Activated CD4-positive, alpha-beta T cell treated with anti-CD3 and anti-CD28 coated beads for 36 hours (primary cell): Measurements from ENCODE around the gene CDCP2. TPM values are rescaled to one million over a fixed set of nuclear protein-coding genes. Genes with fewer than 3 reads are reported as not detected.
"Not testable (repeated sequence)": the region's sequence is repeated elsewhere in the genome, so short reads cannot be mapped to it uniquely, and the experiment has no call there.

Experiments
- ATAC-seq: fragments of 200-7000 bp; cut with Tn5 transposase; one replicate; pipeline ENCODE4 v1.10.0; 2021; ENCODE audit warnings: mild to moderate bottlenecking, moderate library complexity
- CTCF ChIA-PET: fragments of 350-600 bp; sonication (Branson Sonifier 250); formaldehyde crosslinking; loops from one replicate; lab custom pipeline; 2021; ENCODE audit warnings: antibody characterized with exemption; lab: Charles Lee
- POLR2A ChIA-PET: fragments of 350-600 bp; sonication (Branson Sonifier 250); formaldehyde crosslinking; loops from one replicate; lab custom pipeline; 2021; ENCODE audit warnings: antibody characterized with exemption, inconsistent platforms; lab: Charles Lee
- DNase-seq: peaks from one replicate; pipeline ENCODE4 v3.0.0-alpha.2; 2020
- H3K27ac Mint-ChIP-seq: one replicate; pipeline ENCODE4 v1.8.0; 2021; ENCODE audit warnings: mixed read lengths
- H3K27me3 Mint-ChIP-seq: one replicate; pipeline ENCODE4 v1.8.0; 2021; ENCODE audit warnings: mixed read lengths
- H3K36me3 Mint-ChIP-seq: one replicate; pipeline ENCODE4 v1.8.0; 2021; ENCODE audit warnings: low read depth, mixed read lengths
- H3K4me1 Mint-ChIP-seq: one replicate; pipeline ENCODE4 v1.8.0; 2021; ENCODE audit warnings: mixed read lengths
- H3K4me3 Mint-ChIP-seq: one replicate; pipeline ENCODE4 v1.8.0; 2021; ENCODE audit warnings: mild to moderate bottlenecking, moderate library complexity, mixed read lengths
- H3K9me3 Mint-ChIP-seq: one replicate; pipeline ENCODE4 v1.8.0; 2021; ENCODE audit warnings: low read depth, mixed read lengths
- intact Hi-C, 2 experiments: fragments of 100-400 bp; cut with DNase I in 1 of 2; cut with micrococcal nuclease in 1 of 2; formaldehyde crosslinking; loops; one replicate each; pipeline versions ENCODE4 v1.14.2 to v1.15.1; 2022 to 2024; cut with DNase I, micrococcal nuclease
- total RNA-seq, 2 experiments: library from RNA; stranded (reverse); gene quantifications; one replicate each; pipeline ENCODE4 v1.2.3, GENCODE V29; 2021

The CDCP2 gene
- total RNA-seq, 2 experiments from 2014 or later, result not detected

DNA sequence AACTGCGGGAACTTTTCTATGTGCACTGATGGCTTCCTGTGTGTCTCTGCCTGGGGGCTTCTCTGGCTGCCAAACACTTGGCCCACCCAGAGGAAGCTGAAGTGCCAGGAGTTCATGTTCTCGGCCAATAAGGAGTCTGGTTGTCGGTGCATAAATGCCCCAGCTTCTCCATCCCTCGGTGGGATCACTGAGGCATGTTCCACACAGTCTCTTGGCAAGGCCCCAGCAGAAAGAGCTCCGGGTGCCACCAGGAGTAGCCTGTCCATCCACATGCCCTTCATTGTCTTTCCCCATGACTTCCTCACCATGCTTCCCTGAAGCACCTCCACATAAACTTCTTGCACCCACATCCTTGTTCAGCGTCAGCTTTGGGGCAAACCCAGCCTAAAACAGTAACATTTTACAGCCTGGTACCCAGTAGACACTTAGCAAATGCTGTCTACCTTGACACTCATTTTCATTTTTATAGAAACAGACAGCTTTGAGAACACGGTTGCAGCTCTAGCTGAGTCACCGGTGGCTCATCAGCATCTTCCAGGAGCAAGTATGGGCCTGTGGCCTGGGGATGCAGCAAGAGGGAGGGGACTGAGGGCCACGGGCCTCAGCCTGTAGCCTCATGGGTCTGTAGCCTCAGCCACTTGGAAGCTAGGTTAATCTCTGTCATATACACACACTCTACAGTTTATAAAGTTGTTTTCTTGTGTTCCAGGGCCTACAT, 14.8 kb upstream of the CDCP2 start:
- Mint-ChIP-seq H3K36me3 (no peaks in the 10 kb centered on the region), H3K27ac (no peak overlapping the region), H3K4me1 (peaks cover 9% of the 10 kb centered on the region), H3K4me3 (no peak overlapping the region), H3K9me3 (no peaks in the 10 kb centered on the region), H3K27me3 (no peaks in the 10 kb centered on the region)
- no peak for DNase-seq
- ChIA-PET POLR2A (interaction anchor here (0.8 kb wide), 1 partner anchor 87 kb away, joined by 3 read pairs; no protein-coding TSS in a partner anchor), CTCF (no interaction called here)
- intact Hi-C loops, result no loop called here
- peak; percentile 30 for ATAC-seq

DNA sequence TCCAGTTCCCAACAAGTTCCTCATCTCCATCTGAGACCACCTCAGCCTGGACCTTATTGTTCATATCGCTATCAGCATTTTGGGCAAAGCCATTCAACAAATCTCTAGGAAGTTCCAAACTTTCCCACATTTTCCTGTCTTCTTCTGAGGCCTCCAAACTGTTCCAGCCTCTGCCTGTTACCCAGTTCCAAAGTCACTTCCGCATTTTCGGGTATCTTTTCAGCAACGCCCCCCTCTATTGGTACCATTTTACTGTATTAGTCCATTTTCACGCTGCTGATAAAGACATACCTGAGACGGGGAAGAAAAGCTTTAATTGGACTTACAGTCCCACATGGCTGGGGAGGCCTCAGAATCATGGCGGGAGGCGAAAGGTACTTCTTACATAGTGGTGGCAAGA, 13.6 kb upstream of the CDCP2 start:
- H3K4me3 Mint-ChIP-seq, CTCF ChIA-PET, H3K27ac Mint-ChIP-seq, H3K27me3 Mint-ChIP-seq, DNase-seq, ATAC-seq, H3K9me3 Mint-ChIP-seq, H3K36me3 Mint-ChIP-seq, H3K4me1 Mint-ChIP-seq, intact Hi-C loops: not testable (repeated sequence)
- POLR2A ChIA-PET, result interaction anchor here (0.7 kb wide), 1 partner anchor 380 kb away, joined by 3 read pairs; no protein-coding TSS in a partner anchor

GRCh38 chr1:54165146-54165545, 12.3 kb upstream of the CDCP2 start:
- Mint-ChIP-seq H3K4me3 (no peak overlapping the region), H3K36me3 (no peaks in the 10 kb centered on the region), H3K27ac (no peak overlapping the region), H3K4me1 (no peaks in the 10 kb centered on the region), H3K9me3 (no peaks in the 10 kb centered on the region), H3K27me3 (no peaks in the 10 kb centered on the region)
- intact Hi-C loops, result no loop called here
- ATAC-seq (no peak), DNase-seq (no peak)
- POLR2A ChIA-PET, result no interaction called here
- CTCF ChIA-PET, result interaction anchor here (0.6 kb wide), 1 partner anchor 780 kb away, joined by 3 read pairs; no protein-coding TSS in a partner anchor

GRCh38 chr1:54163573-54163972, 10.8 kb upstream of the CDCP2 start:
- no peak overlapping the region for H3K4me3 Mint-ChIP-seq
- H3K4me1 Mint-ChIP-seq, result no peaks in the 10 kb centered on the region
- intact Hi-C loops, result no loop called here
- no peaks in the 10 kb centered on the region for H3K9me3 Mint-ChIP-seq
- ATAC-seq (no peak), DNase-seq (no peak)
- no peaks in the 10 kb centered on the region for H3K36me3 Mint-ChIP-seq
- H3K27me3 Mint-ChIP-seq, result no peaks in the 10 kb centered on the region
- ChIA-PET POLR2A (no interaction called here), CTCF (interaction anchor here (0.6 to 1.2 kb wide), 2 partner anchors 17 to 26 kb away, joined by 3 to 6 read pairs; no protein-coding TSS in a partner anchor)
- H3K27ac Mint-ChIP-seq, result no peak overlapping the region

DNA sequence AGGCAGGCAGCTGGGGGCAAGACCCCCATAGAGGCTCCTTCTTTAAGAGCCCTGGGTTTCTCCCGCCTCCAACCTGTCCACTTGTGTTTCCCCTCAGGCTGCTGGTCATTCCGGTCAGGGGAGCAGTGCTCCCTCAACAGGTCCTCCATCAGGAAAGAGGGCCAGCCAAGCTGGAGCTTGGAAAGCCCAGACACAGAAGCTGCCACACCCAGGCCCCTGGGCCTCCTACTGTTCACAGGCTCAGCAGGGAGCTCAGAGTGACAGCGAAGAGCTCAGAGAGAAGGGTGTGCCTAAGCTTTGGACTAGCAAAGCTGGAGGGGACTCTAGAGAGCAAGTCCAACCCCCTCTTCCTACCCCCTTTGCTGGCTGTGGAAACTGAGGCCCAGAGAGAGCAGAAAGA, 10.3 kb upstream of the CDCP2 start:
- no peaks in the 10 kb centered on the region for H3K36me3 Mint-ChIP-seq
- DNase-seq (no peak), ATAC-seq (no peak)
- CTCF ChIA-PET, result interaction anchor here (1.2 kb wide), 1 partner anchor 18 kb away, joined by 6 read pairs; no protein-coding TSS in a partner anchor
- intact Hi-C loops, result no loop called here
- POLR2A ChIA-PET, result no interaction called here
- H3K27ac Mint-ChIP-seq, result no peak overlapping the region
- H3K9me3 Mint-ChIP-seq, result no peaks in the 10 kb centered on the region
- H3K4me3 Mint-ChIP-seq, result no peak overlapping the region
- H3K4me1 Mint-ChIP-seq, result no peaks in the 10 kb centered on the region
- no peaks in the 10 kb centered on the region for H3K27me3 Mint-ChIP-seq

GRCh38 chr1:54161495-54162168, 8.8 kb upstream of the CDCP2 start:
- H3K9me3 Mint-ChIP-seq, result no peaks in the 10 kb centered on the region
- intact Hi-C loops, result no loop called here
- CTCF ChIA-PET, result no interaction called here
- ATAC-seq, result no peak
- H3K4me3 Mint-ChIP-seq, result no peak overlapping the region
- H3K4me1 Mint-ChIP-seq, result no peaks in the 10 kb centered on the region
- no peak for DNase-seq
- POLR2A ChIA-PET, result no interaction called here
- no peaks in the 10 kb centered on the region for H3K27me3 Mint-ChIP-seq
- no peaks in the 10 kb centered on the region for H3K36me3 Mint-ChIP-seq
- H3K27ac Mint-ChIP-seq, result no peak overlapping the region

DNA sequence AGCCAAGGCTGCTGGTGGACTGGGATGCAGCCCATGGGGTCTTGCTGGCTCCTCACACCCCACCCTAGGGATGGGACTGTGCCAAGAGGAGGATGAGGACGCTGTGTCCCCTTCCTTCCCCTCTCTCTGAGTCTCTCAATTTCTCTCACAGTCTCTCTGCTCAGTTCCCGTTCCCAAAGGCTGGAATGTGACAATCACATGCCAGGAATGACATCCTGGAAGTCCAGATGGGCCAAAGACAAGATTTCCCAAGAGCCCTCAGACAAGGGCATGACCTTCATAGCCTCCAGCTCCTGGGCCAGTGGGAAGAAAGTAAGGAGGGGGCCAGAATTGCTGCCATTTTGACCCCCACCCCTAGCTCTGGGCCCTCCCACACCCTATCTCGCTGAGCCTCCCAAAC, 7.6 kb upstream of the CDCP2 start:
- no peak overlapping the region for H3K27ac Mint-ChIP-seq
- POLR2A ChIA-PET, result no interaction called here
- intact Hi-C loops, result no loop called here
- ATAC-seq (no peak), DNase-seq (no peak)
- H3K4me3 Mint-ChIP-seq, result no peak overlapping the region
- no peaks in the 10 kb centered on the region for H3K4me1 Mint-ChIP-seq
- CTCF ChIA-PET, result no interaction called here
- H3K27me3 Mint-ChIP-seq, result no peaks in the 10 kb centered on the region
- no peaks in the 10 kb centered on the region for H3K36me3 Mint-ChIP-seq
- no peaks in the 10 kb centered on the region for H3K9me3 Mint-ChIP-seq

DNA sequence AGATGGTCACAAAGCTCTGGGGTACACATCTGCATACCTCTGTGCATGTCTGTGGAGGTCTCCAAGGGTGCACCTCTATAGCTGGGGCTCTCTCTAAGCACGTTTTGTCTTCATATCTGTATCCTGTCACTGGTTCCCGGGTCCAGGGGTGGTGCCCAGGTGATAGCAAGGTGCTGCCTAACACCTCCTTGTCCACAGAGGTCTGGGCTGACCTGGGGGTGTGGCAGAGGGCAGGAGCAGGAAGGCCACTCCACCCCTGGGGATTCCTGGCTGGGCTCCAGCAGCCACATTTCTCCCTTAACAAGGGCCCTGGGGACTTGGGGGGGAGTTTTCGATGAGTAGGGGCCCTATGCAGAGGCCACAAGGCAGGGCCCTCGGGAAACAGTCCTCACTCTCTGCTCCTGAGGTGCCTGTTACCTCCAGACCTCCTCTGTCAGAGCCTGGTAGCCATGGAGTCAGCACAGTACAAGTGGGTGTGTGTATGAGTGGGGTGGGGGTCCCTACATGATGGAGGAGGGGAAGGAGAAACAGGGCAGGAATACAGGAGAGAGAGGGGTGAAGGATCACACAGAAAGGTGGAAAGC, 7.0 kb upstream of the CDCP2 start:
- Mint-ChIP-seq H3K9me3 (no peaks in the 10 kb centered on the region), H3K4me3 (no peak overlapping the region), H3K4me1 (no peaks in the 10 kb centered on the region), H3K36me3 (no peaks in the 10 kb centered on the region), H3K27ac (no peak overlapping the region), H3K27me3 (no peaks in the 10 kb centered on the region)
- DNase-seq (no peak), ATAC-seq (no peak)
- POLR2A ChIA-PET, result no interaction called here
- intact Hi-C loops, result no loop called here
- CTCF ChIA-PET, result interaction anchor here (0.7 kb wide), 1 partner anchor 10 kb away, joined by 4 read pairs; no protein-coding TSS in a partner anchor

- no peaks in the 10 kb centered on the region for H3K4me1 Mint-ChIP-seq
- no peaks in the 10 kb centered on the region for H3K9me3 Mint-ChIP-seq
- POLR2A ChIA-PET, result no interaction called here
- CTCF ChIA-PET, result no interaction called here
- no peaks in the 10 kb centered on the region for H3K27me3 Mint-ChIP-seq
- intact Hi-C loops, result no loop called here
- DNase-seq (no peak), ATAC-seq (no peak)
- no peak overlapping the region for H3K4me3 Mint-ChIP-seq
- no peak overlapping the region for H3K27ac Mint-ChIP-seq
- no peaks in the 10 kb centered on the region for H3K36me3 Mint-ChIP-seq
Observed at GRCh38 chr1:54158071-54158470, 5.3 kb upstream of the CDCP2 start.

DNA sequence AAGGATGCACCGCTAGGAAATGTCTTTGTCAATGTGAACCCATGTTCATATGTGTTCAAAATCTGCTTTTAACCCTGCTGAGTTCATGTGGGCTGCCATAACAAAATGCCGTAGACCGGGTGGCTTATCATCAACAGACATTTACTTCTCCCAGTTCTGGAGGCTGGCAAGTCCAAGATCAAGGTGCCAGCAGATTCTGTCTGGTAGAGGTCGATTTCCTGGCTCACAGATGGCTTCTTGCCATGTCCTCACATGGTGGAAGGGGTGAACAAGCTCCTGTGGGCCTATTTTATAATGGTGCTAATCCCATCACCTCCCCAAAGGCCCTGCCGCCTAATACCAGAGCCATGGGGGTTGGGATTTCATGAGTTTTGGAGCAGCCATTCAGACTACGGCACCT, 4.6 kb upstream of the CDCP2 start:
- POLR2A ChIA-PET, result no interaction called here
- ATAC-seq (no peak), DNase-seq (no peak)
- H3K27ac Mint-ChIP-seq, result no peak overlapping the region
- no peaks in the 10 kb centered on the region for H3K4me1 Mint-ChIP-seq
- intact Hi-C loops, result no loop called here
- H3K9me3 Mint-ChIP-seq, result no peaks in the 10 kb centered on the region
- no peak overlapping the region for H3K4me3 Mint-ChIP-seq
- H3K36me3 Mint-ChIP-seq, result no peaks in the 10 kb centered on the region
- H3K27me3 Mint-ChIP-seq, result no peaks in the 10 kb centered on the region
- CTCF ChIA-PET, result interaction anchor here (0.7 kb wide), 1 partner anchor 38 kb away, joined by 3 read pairs; no protein-coding TSS in a partner anchor

- Mint-ChIP-seq H3K27ac (no peak overlapping the region), H3K27me3 (no peaks in the 10 kb centered on the region), H3K36me3 (no peaks in the 10 kb centered on the region), H3K4me3 (no peak overlapping the region), H3K4me1 (no peaks in the 10 kb centered on the region), H3K9me3 (no peaks in the 10 kb centered on the region)
- no peak for ATAC-seq
- DNase-seq, result no peak
- intact Hi-C loops, result no loop called here
- POLR2A ChIA-PET, result no interaction called here
- CTCF ChIA-PET, result interaction anchor here (0.7 kb wide), 1 partner anchor 38 kb away, joined by 3 read pairs; no protein-coding TSS in a partner anchor
Observed at GRCh38 chr1:54156986-54157385, 4.2 kb upstream of the CDCP2 start.
